GM19463 (cell line): Measurements from ENCODE around the gene SLC44A3.

Experiments used
- ATAC-seq: cut with Tn5 transposase; IDR thresholded peaks from one replicate; pipeline ENCODE4 v1.9.1; 2021; ENCODE audit warnings: mild to moderate bottlenecking, moderate library complexity; ENCODE audit not compliant: unreplicated experiment

Gene SLC44A3

GRCh38 chr1:94799206-94799605, 21.0 kb upstream of the SLC44A3 start:
- no peak for ATAC-seq

DNA sequence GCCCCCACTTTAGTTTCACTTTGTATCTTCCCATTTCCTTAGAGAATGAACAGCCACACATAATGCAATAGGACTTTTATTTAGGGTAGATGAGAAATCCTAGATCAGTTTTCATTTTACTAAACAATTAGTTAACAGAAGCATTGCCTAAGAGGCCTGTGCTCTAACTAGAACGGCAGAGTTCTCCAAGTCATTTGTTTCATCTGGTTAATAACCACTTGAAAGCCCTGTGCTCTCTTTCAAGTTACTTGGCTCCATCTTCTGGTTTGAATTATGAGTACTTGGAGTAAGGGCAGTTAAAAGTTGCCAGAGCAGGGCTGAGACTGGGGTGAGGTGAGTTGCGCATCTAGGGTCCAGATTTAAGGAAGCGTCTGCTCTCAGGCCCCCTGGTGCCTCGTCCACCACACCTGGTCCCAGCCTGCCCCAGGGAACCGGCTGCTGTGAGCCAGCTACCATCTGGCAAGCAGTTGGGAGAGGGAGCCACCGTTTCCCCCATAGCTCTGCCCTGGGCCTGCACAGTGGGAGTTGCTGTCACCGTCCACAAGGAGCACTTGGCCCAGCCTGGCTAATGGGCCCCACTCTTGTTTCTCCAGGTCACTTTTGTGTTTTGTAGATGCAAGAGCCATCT, 18.1 kb upstream of the SLC44A3 start:
- peak; percentile 71 for ATAC-seq

DNA sequence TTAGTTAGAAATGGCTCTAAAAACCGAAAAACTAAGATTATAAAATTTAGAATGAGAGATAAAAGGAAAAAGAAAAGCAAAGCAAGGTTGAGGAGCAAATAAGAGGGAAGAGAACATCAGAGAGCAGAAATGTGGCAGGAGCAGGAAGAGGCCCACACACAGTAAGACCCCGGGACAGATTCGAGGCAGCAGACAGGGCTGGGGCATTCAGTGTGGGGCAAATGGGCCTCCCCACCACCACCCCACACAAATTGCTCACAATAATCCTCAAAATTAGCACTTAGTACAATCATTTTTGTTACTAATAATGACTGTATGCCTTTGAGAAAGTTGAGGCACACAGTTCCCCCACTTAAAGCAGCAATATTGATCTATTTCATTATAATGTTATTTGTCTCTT, 17.1 kb upstream of the SLC44A3 start:
- ATAC-seq: no peak

DNA sequence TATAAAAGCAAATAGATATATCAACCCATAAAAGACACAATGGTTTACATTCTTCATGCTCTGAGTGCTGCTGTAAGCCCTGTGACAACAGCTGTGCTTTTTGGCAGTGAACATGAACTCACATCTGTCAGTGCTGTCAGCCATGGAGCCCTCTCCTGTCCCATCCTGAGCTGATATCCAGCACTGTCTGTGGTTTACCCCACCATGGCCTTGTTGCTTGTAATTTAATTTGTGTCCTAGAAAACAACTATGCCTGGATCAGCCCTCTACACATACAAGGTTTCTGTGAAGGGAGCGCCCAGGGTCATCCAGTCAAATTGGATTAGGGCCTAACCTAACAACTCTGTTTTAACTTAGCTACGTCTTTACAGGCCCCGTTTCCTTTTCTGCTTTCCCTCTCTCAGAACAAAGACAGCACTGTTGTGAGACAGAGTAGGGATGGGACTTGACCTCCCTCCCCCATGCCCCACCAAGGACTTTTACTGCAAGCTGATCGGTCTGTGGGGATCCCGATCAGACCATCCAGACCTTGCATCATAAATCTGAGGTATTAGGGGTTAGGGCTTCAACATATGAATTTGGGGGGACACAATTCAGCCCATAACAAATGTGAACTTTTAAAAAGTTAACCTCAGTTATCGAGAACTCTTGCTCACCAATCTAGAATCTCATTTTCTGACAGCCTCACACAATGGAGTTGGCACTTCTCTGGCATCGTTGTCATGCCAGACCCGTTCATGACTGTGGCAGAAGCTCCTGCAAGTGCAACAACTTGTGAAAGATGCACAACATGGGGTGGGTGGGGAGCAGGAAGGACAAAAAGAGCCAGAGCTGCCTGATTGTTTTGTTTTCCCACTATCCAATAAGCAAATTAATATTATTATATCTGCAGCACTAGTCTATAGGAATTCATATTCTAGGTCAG, 16.4 kb upstream of the SLC44A3 start:
- ATAC-seq: no peak

DNA sequence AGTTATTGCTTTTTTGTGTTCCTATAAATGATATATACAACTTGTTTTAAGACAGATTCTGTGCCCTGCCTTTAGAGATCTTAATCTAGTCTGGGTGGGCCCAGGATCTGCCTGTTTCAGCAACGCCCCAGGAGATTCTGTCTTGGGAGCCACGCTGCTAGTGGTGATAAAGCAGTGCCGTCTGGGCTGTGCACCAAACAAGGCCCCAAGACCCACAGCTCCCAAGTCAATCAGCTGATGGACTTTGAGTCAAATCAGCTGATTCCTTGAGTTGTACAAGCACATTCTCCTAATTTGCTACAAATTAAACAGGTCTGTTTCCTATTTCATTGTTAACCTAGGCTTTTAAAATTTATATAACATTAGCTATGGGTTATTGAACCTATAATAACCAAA, 15.7 kb upstream of the SLC44A3 start:
- no peak for ATAC-seq

DNA sequence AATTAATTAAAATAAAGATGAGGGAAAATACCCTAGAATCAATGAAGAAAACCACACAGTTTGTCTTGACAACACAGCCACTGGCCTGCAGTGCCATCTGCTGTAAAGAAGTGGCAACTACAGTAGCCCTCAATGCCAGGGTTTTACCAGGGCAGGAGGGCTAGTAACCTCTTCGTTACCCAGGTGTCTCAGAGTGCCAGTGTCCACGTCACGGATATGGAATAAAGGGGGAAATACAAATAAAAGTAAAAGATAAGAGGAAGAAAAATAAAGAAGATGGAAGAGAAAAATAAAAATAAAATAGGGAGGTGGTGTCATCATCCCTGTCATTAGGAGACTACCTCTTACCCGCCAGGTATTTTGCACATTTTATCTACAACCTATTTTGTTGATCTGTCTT, 14.2 kb upstream of the SLC44A3 start:
- ATAC-seq: peak; percentile 75

- no peak for ATAC-seq
Measured at GRCh38 chr1:94806441-94806871, 13.7 kb upstream of the SLC44A3 start.

GRCh38 chr1:94807742-94808491, 12.2 kb upstream of the SLC44A3 start:
- ATAC-seq: no peak

GRCh38 chr1:94808669-94809068, 11.5 kb upstream of the SLC44A3 start:
- no peak for ATAC-seq

DNA sequence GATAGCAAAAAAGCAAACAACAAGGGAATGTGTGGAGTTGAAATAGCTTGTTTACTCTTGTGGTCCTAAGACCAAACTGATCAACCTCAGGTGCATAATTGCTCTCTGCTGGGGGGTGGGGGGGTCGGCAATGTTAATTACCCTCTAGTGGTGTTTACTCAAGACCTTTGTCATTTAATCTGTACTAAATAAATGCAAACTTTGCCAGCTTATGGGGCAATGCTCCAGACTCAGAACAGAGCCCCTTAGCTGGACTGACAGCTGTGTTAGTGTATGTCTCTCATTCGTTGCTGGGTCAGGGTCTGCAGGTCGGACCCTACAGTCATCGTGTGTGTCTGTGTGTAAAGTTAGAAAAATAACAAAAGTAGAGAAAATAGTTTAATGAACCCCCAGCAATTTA, 7.2 kb upstream of the SLC44A3 start:
- no peak for ATAC-seq

DNA sequence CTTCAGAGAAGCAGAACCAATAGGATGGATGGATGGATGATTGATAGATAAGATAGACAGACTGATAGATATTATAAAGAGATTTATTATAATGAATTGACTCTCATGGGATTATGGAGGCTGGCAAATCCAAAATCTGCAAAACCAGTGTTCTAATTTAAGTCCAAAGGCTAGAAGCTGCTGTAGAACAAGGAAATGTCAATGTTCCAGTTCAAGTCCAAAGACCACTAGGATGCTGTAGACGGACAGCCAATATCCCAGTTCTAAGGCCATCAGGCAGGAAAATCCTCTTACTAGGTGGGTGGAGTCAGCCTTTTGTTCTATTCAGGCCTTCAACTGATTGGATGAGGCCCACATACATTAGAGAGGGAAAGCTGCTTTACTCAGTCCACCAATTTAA, 4.1 kb upstream of the SLC44A3 start:
- no peak for ATAC-seq

GRCh38 chr1:94817712-94818111, 2.4 kb upstream of the SLC44A3 start:
- ATAC-seq: no peak

DNA sequence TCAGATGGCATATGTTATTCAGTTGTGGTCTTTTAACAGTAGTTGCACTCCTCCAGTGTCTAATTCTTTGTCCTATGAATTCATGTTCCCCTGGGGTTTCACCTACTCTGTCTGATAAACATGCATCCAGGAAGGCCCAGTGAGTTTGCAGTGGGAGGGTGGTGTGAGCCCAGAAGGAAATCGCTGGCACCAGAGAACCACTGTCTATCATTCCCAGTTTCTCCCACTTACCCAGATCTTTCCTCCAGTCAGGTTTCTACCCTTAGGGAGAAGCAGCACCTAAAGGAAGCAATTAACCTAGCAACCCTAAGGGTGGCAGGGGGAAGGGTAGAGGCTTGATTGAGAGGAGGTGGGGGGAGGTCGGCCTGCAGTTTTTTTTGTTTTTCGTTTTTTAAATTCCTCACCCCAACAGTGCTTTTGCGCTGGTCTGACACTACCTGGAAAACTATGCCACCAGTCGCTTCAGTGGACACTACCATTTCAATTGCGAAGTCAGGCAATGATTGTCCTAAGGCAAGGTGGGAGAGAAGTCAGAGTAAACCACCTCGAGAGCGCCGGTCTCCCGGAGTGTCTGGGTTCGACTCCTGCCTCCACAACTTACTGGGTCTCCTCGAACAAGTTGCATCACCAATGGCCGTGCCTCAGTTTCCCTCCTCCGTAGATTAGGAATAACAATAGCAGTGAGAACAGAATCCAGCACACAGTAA, 766 bp upstream of the SLC44A3 start:
- ATAC-seq: no peak

DNA sequence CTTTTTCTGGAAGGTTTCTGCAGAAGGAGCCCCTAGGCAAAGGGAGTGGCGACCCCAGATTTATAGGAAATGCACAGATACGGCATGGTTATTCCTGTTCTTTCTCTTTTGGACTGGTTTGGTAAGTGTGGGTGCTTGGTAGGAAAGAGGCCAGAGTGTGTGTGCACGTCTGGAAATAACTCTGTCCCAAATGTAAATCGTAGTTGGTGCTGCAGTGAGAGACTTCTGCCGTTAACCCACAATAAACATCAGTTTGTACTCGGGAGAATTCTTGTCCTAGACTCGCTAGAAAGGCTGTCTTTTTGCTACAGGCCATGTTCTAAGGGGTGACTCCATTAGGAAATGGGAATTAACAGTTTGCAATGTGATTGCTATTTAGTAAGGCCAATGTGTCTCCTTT, 779 bp downstream of the SLC44A3 start:
- no peak for ATAC-seq

GRCh38 chr1:94821636-94822305, 1.6 kb downstream of the SLC44A3 start:
- ATAC-seq: no peak

DNA sequence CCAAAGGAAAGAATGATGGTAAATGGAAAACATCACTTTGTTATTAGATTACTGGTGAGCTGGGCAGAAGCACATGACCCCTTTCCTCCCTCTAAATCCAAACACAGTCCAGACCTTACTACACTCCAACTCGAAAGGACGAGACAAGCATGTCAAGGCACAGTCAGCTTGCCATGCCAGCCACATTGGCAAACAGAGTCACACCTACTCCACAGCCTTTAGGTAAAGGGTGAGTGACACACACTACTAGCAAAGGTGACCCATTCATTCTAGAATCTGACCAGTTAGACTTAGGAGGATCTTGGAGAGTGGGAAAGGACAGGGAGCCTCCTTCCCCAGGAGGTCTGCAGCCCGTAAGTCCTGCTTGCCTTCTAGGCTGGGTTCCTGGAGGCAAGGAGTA, 3.0 kb downstream of the SLC44A3 start:
- ATAC-seq: no peak

DNA sequence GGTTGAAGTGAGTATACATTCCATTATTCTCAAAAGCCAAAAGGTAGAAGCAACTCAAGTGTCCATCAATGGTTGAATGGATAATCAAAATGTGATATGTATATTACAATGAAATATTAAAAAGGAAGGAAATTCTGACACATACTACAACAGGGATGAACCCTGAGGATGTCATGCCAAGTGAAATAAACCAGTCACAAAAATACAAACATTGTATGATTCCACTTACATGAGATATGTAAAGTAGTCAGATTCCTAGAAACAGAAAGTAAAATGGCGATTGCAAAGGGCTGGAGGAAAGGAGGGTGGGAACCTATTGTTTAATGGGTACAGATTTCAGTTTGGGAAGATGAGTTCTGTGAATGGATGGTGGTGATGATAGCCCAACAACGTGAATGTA, 5.8 kb downstream of the SLC44A3 start:
- ATAC-seq: no peak

DNA sequence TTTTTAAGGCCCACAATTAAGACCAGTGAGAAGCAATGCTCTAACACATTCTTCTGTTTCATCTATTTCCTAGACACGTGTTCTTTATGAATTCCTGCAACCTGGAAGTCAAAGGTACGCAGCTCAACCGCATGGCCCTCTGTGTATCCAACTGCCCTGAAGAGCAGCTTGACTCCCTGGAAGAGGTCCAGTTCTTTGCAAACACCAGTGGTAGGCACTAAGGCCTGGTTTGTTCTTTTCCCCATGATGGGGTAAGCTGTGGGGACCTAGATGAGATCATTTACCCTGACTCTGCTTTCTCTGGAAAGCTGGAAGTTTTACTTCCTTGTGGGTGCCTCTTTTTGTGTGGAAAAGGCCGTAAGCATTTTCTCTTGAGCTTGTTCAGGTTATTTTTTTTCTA, 7.3 kb downstream of the SLC44A3 start:
- no peak for ATAC-seq

DNA sequence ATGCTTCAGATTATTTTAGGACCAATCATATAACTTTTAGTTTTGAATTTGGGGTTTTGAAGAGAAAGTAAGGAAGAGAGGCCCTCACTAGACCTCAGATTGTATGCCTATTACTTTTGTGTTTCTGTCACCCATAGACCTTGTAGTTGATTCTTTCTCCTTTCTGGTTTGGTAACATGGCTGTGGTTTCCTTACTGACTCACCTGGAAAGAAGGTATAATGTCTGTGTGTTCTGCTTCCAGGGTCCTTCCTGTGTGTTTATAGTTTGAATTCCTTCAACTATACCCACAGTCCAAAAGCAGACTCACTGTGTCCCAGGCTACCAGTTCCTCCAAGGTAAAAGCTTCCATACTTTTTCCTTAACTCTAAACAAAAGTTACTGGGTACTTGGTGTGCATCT, 8.1 kb downstream of the SLC44A3 start:
- no peak for ATAC-seq

GRCh38 chr1:94831641-94832040, 11.5 kb downstream of the SLC44A3 start:
- ATAC-seq: no peak

- no peak for ATAC-seq
Measured at GRCh38 chr1:94832446-94832845, 12.3 kb downstream of the SLC44A3 start.
